ENCODE results near the gene SIAH1.

Gene SIAH1

GRCh38 chr16:48384520-48385252 lies 527 bp downstream of the SIAH1 start (continued):
- no peak for TF ChIP-seq KLF9 (tag by site-specific recombination; IDR thresholded peaks at IDR 0.05; ENCODE audit: low read depth)
- TF ChIP-seq HOXA7 (CRISPR knock-in tag; IDR thresholded peaks at IDR 0.05; ENCODE audit: borderline replicate concordance), result no peak

- POLR2A ChIA-PET, result interaction anchor here (0.6 to 3.6 kb wide), 2 partner anchors 18 to 1575 kb away, joined by 7 to 31 read pairs; no protein-coding TSS in a partner anchor
- H3K27ac ChIP-seq (ENCODE audit: extremely low read depth, low read depth, low read length), result peak overlapping the region; percentile 98; the same call in 1 of the 2 replicates
- peaks cover 8% of the 10 kb centered on the region; the same call in 1 of the 2 replicates for H3K4me1 ChIP-seq (ENCODE audit: control insufficient read depth, insufficient read depth, low read length)
- TF ChIP-seq SP7 (tag by site-specific recombination; IDR thresholded peaks at IDR 0.05) (no peak), ZNF121 (tag by site-specific recombination; IDR thresholded peaks at IDR 0.05) (no peak), ZNF449 (tag by site-specific recombination; IDR thresholded peaks at IDR 0.05) (no peak), ZNF223 (tag by site-specific recombination; IDR thresholded peaks at IDR 0.05) (no peak), ZNF501 (tag by site-specific recombination; IDR thresholded peaks at IDR 0.05) (0 out of 2 replicates have a peak, but pooled peaks have one; percentile 47), ZFP41 (tag by site-specific recombination; IDR thresholded peaks at IDR 0.05; ENCODE audit: borderline replicate concordance) (no peak), ZNF513 (tag by site-specific recombination; IDR thresholded peaks at IDR 0.05) (0 out of 2 replicates have a peak, but pooled peaks have one; percentile 5), PBX3 (CRISPR knock-in tag; IDR thresholded peaks at IDR 0.05) (no peak), ZNF600 (tag by site-specific recombination; IDR thresholded peaks at IDR 0.05) (no peak), SCRT2 (tag by site-specific recombination; IDR thresholded peaks at IDR 0.05) (no peak), ZFHX2 (tag by site-specific recombination; conservative IDR thresholded peaks at IDR 0.05) (no peak), ZBTB20 (tag by site-specific recombination; IDR thresholded peaks at IDR 0.05) (peak; percentile 52), ZNF221 (tag by site-specific recombination; IDR thresholded peaks at IDR 0.05; ENCODE audit: borderline replicate concordance) (no peak), ZBTB26 (tag by site-specific recombination; optimal IDR thresholded peaks at IDR 0.05) (no peak), ZNF138 (tag by site-specific recombination; IDR thresholded peaks at IDR 0.05; ENCODE audit: borderline replicate concordance) (0 out of 2 replicates have a peak, but pooled peaks have one; percentile 10), ZNF362 (tag by site-specific recombination; IDR thresholded peaks at IDR 0.05) (no peak), ZNF660 (tag by site-specific recombination; IDR thresholded peaks at IDR 0.05) (no peak), FEZF1 (tag by site-specific recombination; IDR thresholded peaks at IDR 0.05) (no peak), MZF1 (tag by site-specific recombination; IDR thresholded peaks at IDR 0.05; ENCODE audit: borderline replicate concordance) (no peak), ELK4 (IDR thresholded peaks at IDR 0.05; ENCODE audit: borderline replicate concordance, low read depth, low read length) (no peak), ZNF558 (tag by site-specific recombination; IDR thresholded peaks at IDR 0.05) (no peak), ZNF785 (tag by site-specific recombination; IDR thresholded peaks at IDR 0.05) (no peak), ZSCAN5A (tag by site-specific recombination; IDR thresholded peaks at IDR 0.05) (no peak)
Observed at GRCh38 chr16:48383877-48384519, 1.2 kb downstream of the SIAH1 start.

More at GRCh38 chr16:48383877-48384519, 1.2 kb downstream of the SIAH1 start:
- Histone ChIP-seq H3K4me3 (ENCODE audit: low read depth, low read length) (peak overlapping the region; percentile 84), H3K9me3 (ENCODE audit: control insufficient read depth, insufficient read depth, low read depth, low read length) (no peaks in the 10 kb centered on the region), H3K36me3 (ENCODE audit: control insufficient read depth in 2 of 2, insufficient read depth in 1 of 2, low read length in 2 of 2) (no peaks in the 10 kb centered on the region; a peak in 1 of 3 replicates)
- CTCF ChIA-PET, result interaction anchor here (0.6 to 1.2 kb wide), 3 partner anchors 30 to 385 kb away, joined by 3 to 5 read pairs (median 4); no protein-coding TSS in a partner anchor
